DND-41 (cell line): Measurements from ENCODE around the gene DCC.

ENCODE experiments used
- EZH2 ChIP-seq: IDR thresholded peaks from 3 replicates; pipeline ENCODE4 v1.6.1; 2012; ENCODE audit warnings: borderline replicate concordance, low read depth, mild to moderate bottlenecking, moderate library complexity, low read length, inconsistent platforms; ENCODE audit not compliant: severe bottlenecking
- TF ChIP-seq, protein P1 (sequence below): IDR thresholded peaks from 2 replicates; pipeline ENCODE4 v1.5.1; 2012; ENCODE audit warnings: borderline replicate concordance, low read length, moderate library complexity, mild to moderate bottlenecking; ENCODE audit not compliant: poor library complexity, severe bottlenecking; ENCODE audit errors: extremely low read depth

DNA sequence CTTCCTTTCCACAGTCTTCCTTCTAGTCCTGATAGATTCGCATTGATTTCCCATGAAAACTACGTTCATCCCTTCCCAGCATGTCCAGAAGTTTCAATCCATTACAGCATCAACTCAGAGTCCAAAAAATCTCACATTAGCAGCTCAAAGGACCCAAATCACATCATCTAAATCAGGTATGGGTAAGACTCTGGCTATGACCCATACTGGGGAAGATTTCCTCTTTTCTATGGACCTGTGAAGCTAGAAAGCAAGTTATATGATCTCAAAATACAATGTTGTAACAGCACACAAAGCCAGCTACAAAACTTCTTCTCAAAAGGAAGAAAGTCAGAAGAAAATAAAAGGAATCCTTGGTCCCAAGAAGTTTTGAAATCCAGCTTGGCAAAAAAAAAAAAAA lies 5.7 kb upstream of the DCC start:
- TF ChIP-seq, protein P1, sequence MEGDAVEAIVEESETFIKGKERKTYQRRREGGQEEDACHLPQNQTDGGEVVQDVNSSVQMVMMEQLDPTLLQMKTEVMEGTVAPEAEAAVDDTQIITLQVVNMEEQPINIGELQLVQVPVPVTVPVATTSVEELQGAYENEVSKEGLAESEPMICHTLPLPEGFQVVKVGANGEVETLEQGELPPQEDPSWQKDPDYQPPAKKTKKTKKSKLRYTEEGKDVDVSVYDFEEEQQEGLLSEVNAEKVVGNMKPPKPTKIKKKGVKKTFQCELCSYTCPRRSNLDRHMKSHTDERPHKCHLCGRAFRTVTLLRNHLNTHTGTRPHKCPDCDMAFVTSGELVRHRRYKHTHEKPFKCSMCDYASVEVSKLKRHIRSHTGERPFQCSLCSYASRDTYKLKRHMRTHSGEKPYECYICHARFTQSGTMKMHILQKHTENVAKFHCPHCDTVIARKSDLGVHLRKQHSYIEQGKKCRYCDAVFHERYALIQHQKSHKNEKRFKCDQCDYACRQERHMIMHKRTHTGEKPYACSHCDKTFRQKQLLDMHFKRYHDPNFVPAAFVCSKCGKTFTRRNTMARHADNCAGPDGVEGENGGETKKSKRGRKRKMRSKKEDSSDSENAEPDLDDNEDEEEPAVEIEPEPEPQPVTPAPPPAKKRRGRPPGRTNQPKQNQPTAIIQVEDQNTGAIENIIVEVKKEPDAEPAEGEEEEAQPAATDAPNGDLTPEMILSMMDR = no peak
- no peak for TF ChIP-seq EZH2
